Spleen (tissue), 11 donors: ENCODE data around the gene SSTR4. TPM values are rescaled to one million over a fixed set of nuclear protein-coding genes. Genes with fewer than 3 reads are reported as not detected.

Experiments
- DNase-seq: peaks from one replicate; pipeline ENCODE4 v3.0.0-alpha.2; 2020
- H3K27ac ChIP-seq, 8 donors: fragments of 200-600 bp; sonication (generic) in 7 of 8; 1 replicate in 4 of 8; 2 replicates in 4 of 8; pipeline versions ENCODE4 v1.5.0 to v1.8.0; 2016 to 2021; ENCODE audit warnings: inconsistent platforms in 4 of 8, mild to moderate bottlenecking in 4 of 8, moderate library complexity in 1 of 8
- H3K27me3 ChIP-seq, 7 donors: fragments of 200-600 bp; sonication (generic) in 6 of 7; replicated peaks in 1 of 7; 1 replicate in 4 of 7; 2 replicates in 3 of 7; pipeline versions ENCODE4 v1.5.0 to v1.8.0; 2016 to 2021; ENCODE audit warnings: inconsistent platforms in 3 of 7, mild to moderate bottlenecking in 1 of 7
- H3K36me3 ChIP-seq, 6 donors: fragments of 200-600 bp; sonication (generic) in 5 of 6; 1 replicate in 4 of 6; 2 replicates in 2 of 6; pipeline versions ENCODE4 v1.5.0 to v1.8.0; 2016 to 2021; ENCODE audit warnings: inconsistent platforms in 2 of 6
- H3K4me1 ChIP-seq, 6 donors: fragments of 200-600 bp; sonication (generic) in 5 of 6; 1 replicate in 3 of 6; 2 replicates in 3 of 6; pipeline versions ENCODE4 v1.5.0 to v1.8.0; 2016 to 2021; ENCODE audit warnings: inconsistent platforms in 3 of 6
- H3K4me3 ChIP-seq, 8 donors: fragments of 200-600 bp; sonication (generic) in 7 of 8; 1 replicate in 4 of 8; 2 replicates in 4 of 8; pipeline versions ENCODE4 v1.5.0 to v1.8.0; 2016 to 2021; ENCODE audit warnings: inconsistent platforms in 4 of 8, mild to moderate bottlenecking in 4 of 8, moderate library complexity in 2 of 8
- H3K9me3 ChIP-seq, 8 donors: fragments of 200-600 bp; sonication (generic) in 7 of 8; 1 replicate in 4 of 8; 2 replicates in 4 of 8; pipeline versions ENCODE4 v1.5.0 to v1.8.0; 2016 to 2021; ENCODE audit warnings: inconsistent platforms in 4 of 8
- POLR2A ChIP-seq, 3 donors: fragments of 450-650 bp; IDR thresholded peaks; one replicate each; pipeline ENCODE4 v1.5.1; 2017; ENCODE audit warnings: antibody characterized with exemption in 3 of 3, mild to moderate bottlenecking in 1 of 3
- POLR2AphosphoS5 ChIP-seq, 3 donors: sonication (generic); formaldehyde crosslinking; IDR thresholded peaks; one replicate each; pipeline ENCODE4 v1.5.1; 2017; ENCODE audit warnings: antibody characterized with exemption in 3 of 3
- WGBS, 5 donors: extraction: QIAGEN DNeasy Blood & Tissue Kit in 3 of 5; methylation state at CpG; one replicate each; pipeline versions ENCODE4 v1.1.5 to v1.1.7; 2013 to 2018; 5-methylcytosine and 5-hydroxymethylcytosine counted together
- intact Hi-C: fragments of 100-400 bp; cut with DNase I; formaldehyde crosslinking; loops from one replicate; pipeline ENCODE4 v1.15.0; 2023; ENCODE audit warnings: low total_unique reads
- polyA plus RNA-seq, 3 donors: library from polyadenylated mRNA; stranded (reverse); fragments of 200-250 nt; gene quantifications; one replicate each; pipeline ENCODE4 v1.2.1, GENCODE V29; 2013
- total RNA-seq, 7 donors: library from RNA; depleted of rRNA in 3 of 7; stranded (reverse); fragments of >200 nt in 3 of 7; fragmentation: NEBNext Ultra II Directional in 4 of 7; extraction: Animal tissue kit (Norgen Biotek cat#: 25700) in 4 of 7; gene quantifications; one replicate each; pipeline versions ENCODE4 v1.1.0 to v1.2.1, GENCODE V29; 2016 to 2021
- TF ChIP-seq, protein P1 (sequence below), 11 experiments: fragments of 200-600 bp in 7 of 11; fragments of 450-650 bp in 4 of 11; sonication (generic) in 4 of 11; IDR thresholded peaks in 8 of 11; conservative IDR thresholded peaks in 3 of 11; 1 replicate in 7 of 11; 2 replicates in 4 of 11; pipeline versions ENCODE4 v1.4.0 to v1.8.0; 2016 to 2021; ENCODE audit warnings: antibody characterized with exemption in 11 of 11, inconsistent platforms in 4 of 11, mild to moderate bottlenecking in 1 of 11
- donor health status: healthy with polysubstance abuse.
- donor health status: DM: no; HTN: no; CAD: no; lungs with moderate emphysema.
- donor health status: DM: no; HTN: no; CAD: no.
- donor health status: Bipolar disorder and iron deficiency.
- donor health status: healthy.
- donor health status: DM: no; HTN: no; CAD: no.
- donor health status: DM: yes; HTN: yes; CAD: no.

The SSTR4 gene
- total and polyA plus RNA-seq, 10 donors: not detected

DNA sequence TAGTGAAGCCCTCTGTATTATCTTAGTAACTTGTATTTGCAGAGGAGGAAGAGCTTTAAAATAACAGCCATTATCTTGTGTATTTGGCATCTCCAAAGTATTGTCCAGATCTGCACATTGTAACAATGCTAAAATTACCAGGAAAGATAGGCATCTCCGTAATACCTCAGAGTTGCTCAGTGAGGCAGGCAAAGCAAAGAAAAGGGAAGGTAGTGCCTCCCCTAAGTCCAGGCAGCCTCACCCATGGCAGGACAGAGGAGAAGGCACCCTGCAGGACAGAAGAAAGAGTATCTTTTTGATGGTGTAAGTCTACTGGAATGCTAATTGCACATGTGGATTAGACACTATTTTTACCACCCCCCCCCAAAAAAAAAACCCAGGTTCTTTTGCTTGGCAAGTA is 13.6 kb upstream of the SSTR4 start:
- Histone ChIP-seq H3K36me3 (no peaks in the 10 kb centered on the region), H3K9me3 (no peaks in the 10 kb centered on the region), H3K27me3 (no peaks in the 10 kb centered on the region), H3K27ac (no peak overlapping the region), H3K4me3 (no peak overlapping the region), H3K4me1 (peaks cover 0 to 9% (median 3%) of the 10 kb centered on the region in 6 donors)
- intact Hi-C loops: no loop called here
- 85 to 100% (median 87%) methylated on average over 1 of the region's 1 CpG for WGBS, 5 donors
- no peak for DNase-seq
- TF ChIP-seq POLR2A (IDR thresholded peaks at IDR 0.05) (no peak), POLR2AphosphoS5 (IDR thresholded peaks at IDR 0.05) (no peak)
- TF ChIP-seq, protein P1, sequence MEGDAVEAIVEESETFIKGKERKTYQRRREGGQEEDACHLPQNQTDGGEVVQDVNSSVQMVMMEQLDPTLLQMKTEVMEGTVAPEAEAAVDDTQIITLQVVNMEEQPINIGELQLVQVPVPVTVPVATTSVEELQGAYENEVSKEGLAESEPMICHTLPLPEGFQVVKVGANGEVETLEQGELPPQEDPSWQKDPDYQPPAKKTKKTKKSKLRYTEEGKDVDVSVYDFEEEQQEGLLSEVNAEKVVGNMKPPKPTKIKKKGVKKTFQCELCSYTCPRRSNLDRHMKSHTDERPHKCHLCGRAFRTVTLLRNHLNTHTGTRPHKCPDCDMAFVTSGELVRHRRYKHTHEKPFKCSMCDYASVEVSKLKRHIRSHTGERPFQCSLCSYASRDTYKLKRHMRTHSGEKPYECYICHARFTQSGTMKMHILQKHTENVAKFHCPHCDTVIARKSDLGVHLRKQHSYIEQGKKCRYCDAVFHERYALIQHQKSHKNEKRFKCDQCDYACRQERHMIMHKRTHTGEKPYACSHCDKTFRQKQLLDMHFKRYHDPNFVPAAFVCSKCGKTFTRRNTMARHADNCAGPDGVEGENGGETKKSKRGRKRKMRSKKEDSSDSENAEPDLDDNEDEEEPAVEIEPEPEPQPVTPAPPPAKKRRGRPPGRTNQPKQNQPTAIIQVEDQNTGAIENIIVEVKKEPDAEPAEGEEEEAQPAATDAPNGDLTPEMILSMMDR (IDR thresholded peaks at IDR 0.05 in 8 of 11, conservative IDR thresholded peaks at IDR 0.05 in 3 of 11): no peak

DNA sequence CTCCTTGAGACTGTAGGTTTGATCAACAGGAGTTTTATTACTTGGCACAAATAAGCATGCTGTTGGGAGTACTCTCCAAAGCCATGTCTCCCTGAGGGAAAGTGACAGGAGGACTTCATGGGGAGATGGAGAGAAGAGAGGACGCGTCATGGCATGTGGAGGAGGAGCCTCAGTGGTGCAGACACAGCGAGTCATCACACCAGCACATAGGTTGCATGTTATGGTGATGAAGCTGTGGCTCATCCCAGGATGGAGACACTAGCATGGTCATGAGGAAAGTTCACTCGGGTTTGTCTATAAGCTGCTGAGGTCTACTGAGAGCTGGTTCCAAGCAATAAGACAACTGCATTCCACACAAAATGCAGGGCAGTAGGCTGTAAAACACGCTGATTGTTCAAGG is 13.2 kb upstream of the SSTR4 start:
- Histone ChIP-seq H3K36me3 (no peaks in the 10 kb centered on the region), H3K4me3 (no peak overlapping the region), H3K27me3 (no peaks in the 10 kb centered on the region), H3K27ac (no peak overlapping the region), H3K9me3 (no peaks in the 10 kb centered on the region), H3K4me1 (peaks cover 0 to 9% (median 3%) of the 10 kb centered on the region in 6 donors)
- DNase-seq: no peak
- TF ChIP-seq POLR2A (IDR thresholded peaks at IDR 0.05) (no peak), POLR2AphosphoS5 (IDR thresholded peaks at IDR 0.05) (no peak)
- TF ChIP-seq, protein P1 (IDR thresholded peaks at IDR 0.05 in 8 of 11, conservative IDR thresholded peaks at IDR 0.05 in 3 of 11): no peak
- intact Hi-C loops: no loop called here
- 87 to 99% (median 93%) methylated on average over 5 of the region's 5 CpGs for WGBS, 5 donors

DNA sequence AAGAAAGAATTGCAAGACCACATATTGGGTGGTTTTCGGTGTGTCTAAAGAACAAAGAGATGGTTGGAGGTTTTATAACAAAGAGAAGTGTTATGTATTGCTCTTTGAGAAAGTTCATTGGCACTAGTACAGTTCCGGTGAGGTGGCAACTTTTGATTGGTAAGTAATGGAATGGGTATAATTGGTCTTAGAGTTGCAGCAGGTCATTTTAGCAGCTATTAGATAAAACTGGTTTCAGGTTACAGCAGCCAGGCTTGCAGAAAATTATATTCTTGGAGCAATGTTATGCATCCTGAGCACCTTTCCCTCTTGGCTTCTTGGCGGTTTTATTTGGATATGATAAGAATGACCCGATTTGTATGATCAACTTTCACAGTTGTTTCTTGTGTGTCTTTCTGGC is 12.3 kb upstream of the SSTR4 start:
- no peaks in the 10 kb centered on the region for H3K36me3 ChIP-seq
- H3K9me3 ChIP-seq: no peaks in the 10 kb centered on the region
- peaks cover 0 to 12% (median 6%) of the 10 kb centered on the region in 6 donors for H3K4me1 ChIP-seq
- DNase-seq: no peak
- no peak overlapping the region for H3K27ac ChIP-seq
- intact Hi-C loops: no loop called here
- no peak overlapping the region for H3K4me3 ChIP-seq
- H3K27me3 ChIP-seq: no peaks in the 10 kb centered on the region
- 88 to 98% (median 93%) methylated on average over 4 of the region's 4 CpGs for WGBS, 5 donors
- TF ChIP-seq POLR2AphosphoS5 (IDR thresholded peaks at IDR 0.05) (no peak), POLR2A (IDR thresholded peaks at IDR 0.05) (no peak)
- TF ChIP-seq, protein P1 (IDR thresholded peaks at IDR 0.05 in 8 of 11, conservative IDR thresholded peaks at IDR 0.05 in 3 of 11): no peak

DNA sequence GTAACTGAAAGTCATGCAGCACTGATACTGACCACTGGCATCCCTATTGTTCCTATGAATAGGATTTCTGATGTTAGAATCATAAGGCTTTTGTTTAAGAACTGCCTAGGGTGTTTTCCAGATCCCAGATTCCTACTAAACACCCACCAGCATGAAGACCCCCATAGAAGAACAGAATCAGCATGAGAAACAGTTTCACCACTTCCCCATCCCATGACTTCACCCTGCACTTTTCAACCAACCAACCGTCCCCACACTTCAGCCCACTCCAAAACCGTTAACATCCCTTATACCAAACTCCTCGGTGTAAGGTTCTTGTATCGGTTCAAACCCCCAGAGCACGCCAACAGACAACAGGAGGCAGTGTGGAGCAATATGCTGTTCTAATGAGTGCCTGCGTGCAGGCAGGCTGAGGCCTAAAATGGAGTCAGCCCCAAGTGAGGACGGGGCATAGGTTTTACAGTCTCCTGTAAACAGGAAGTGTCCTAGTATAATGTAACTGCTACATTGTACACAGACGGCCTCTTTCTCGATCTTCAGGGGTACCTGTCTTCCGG is 11.4 kb upstream of the SSTR4 start:
- H3K36me3 ChIP-seq: no peaks in the 10 kb centered on the region
- no peaks in the 10 kb centered on the region for H3K27me3 ChIP-seq
- no peaks in the 10 kb centered on the region for H3K9me3 ChIP-seq
- WGBS, 5 donors: 71 to 88% (median 85%) methylated on average over 10 of the region's 10 CpGs
- TF ChIP-seq, protein P1 (IDR thresholded peaks at IDR 0.05 in 8 of 11, conservative IDR thresholded peaks at IDR 0.05 in 3 of 11): no peak
- TF ChIP-seq POLR2A (IDR thresholded peaks at IDR 0.05): no peak
- TF ChIP-seq POLR2AphosphoS5 (IDR thresholded peaks at IDR 0.05): no peak
- peak overlapping the region in 1 of 8 donors; percentile 89 for H3K27ac ChIP-seq
- intact Hi-C loops: no loop called here
- no peak for DNase-seq
- H3K4me3 ChIP-seq: no peak overlapping the region
- peaks cover 0 to 20% (median 11%) of the 10 kb centered on the region in 6 donors for H3K4me1 ChIP-seq
